A549 (cell line): ENCODE results near the gene B4GALT3. TPM values are rescaled to one million over a fixed set of nuclear protein-coding genes. Genes with fewer than 3 reads are reported as not detected.

ENCODE experiments used
- ATAC-seq, 2 experiments: fragments of 200-7000 bp in 1 of 2; fragments of >200 bp in 1 of 2; cut with Nextera tagmentation in 1 of 2; cut with Tn5 transposase in 1 of 2; 3 replicates each; pipeline versions ENCODE4 v1.8.0 to v1.9.1; 2018 to 2020; ENCODE audit warnings: mild to moderate bottlenecking in 1 of 2, moderate library complexity in 1 of 2
- CTCF ChIA-PET: fragments of 300-600 bp; sonication (Branson Sonifier 250); formaldehyde crosslinking; extraction: SDS; loops from one replicate; lab custom pipeline; 2021; ENCODE audit warnings: antibody characterized with exemption, inconsistent platforms; lab: Yijun Ruan, JAX
- POLR2A ChIA-PET: fragments of 350-600 bp; formaldehyde crosslinking; extraction: SDS; loops from one replicate; lab custom pipeline; 2021; ENCODE audit warnings: antibody characterized with exemption, inconsistent platforms; lab: Yijun Ruan, JAX
- DNase-seq, 2 experiments: peaks; one replicate each; pipeline versions ENCODE4 v3.0.0 to v3.0.0-alpha.2; 2011 to 2016; ENCODE audit warnings: low read depth in 1 of 2, low spot score in 1 of 2
- FAIRE-seq: peaks from 2 replicates; lab custom pipeline; 2011; peaks lifted over from hg19 to GRCh38; lab: Jason Lieb, UNC
- H3K27ac ChIP-seq, 2 experiments: fragments of >200 bp; sonication (Bioruptor Twin); formaldehyde crosslinking; 3 replicates each; pipeline ENCODE4 v1.5.1; 2016 to 2017
- H3K4me1 ChIP-seq: fragments of >200 bp; sonication (Bioruptor Twin); formaldehyde crosslinking; 3 replicates; pipeline ENCODE4 v1.6.1; 2016
- H3K4me2 ChIP-seq: fragments of >200 bp; sonication (Bioruptor Twin); formaldehyde crosslinking; 3 replicates; pipeline ENCODE4 v1.6.1; 2016
- H3K4me3 ChIP-seq: fragments of >200 bp; sonication (Bioruptor Twin); formaldehyde crosslinking; 3 replicates; pipeline ENCODE4 v1.5.1; 2016
- H3K9me3 ChIP-seq: fragments of >200 bp; sonication (Bioruptor Twin); formaldehyde crosslinking; 3 replicates; pipeline ENCODE4 v1.6.1; 2016
- ATOH8 ChIP-seq: fragments of 250-450 bp; sonication (Bioruptor Pico); IDR thresholded peaks from 2 replicates; pipeline ENCODE4 v1.5.0; 2020; ENCODE audit warnings: low read depth, mild to moderate bottlenecking, moderate library complexity
- FOXS1 ChIP-seq: fragments of 250-450 bp; sonication (Bioruptor Pico); IDR thresholded peaks from 2 replicates; pipeline ENCODE4 v1.5.0; 2020; ENCODE audit warnings: mild to moderate bottlenecking, moderate library complexity
- HMGXB4 ChIP-seq: fragments of 250-450 bp; sonication (Bioruptor Pico); IDR thresholded peaks from 2 replicates; pipeline ENCODE4 v1.5.0; 2021; ENCODE audit warnings: mild to moderate bottlenecking, moderate library complexity, borderline replicate concordance
- HOXA7 ChIP-seq: fragments of 250-450 bp; sonication (Bioruptor Pico); IDR thresholded peaks from 2 replicates; pipeline ENCODE4 v1.5.0; 2020; ENCODE audit warnings: mild to moderate bottlenecking, moderate library complexity
- JUNB ChIP-seq: fragments of >200 bp; sonication (Bioruptor Twin); formaldehyde crosslinking; IDR thresholded peaks from 2 replicates; pipeline ENCODE4 v1.6.1; 2016
- MAX ChIP-seq: IDR thresholded peaks from 2 replicates; pipeline ENCODE4 v1.6.1; 2012
- MYC ChIP-seq: IDR thresholded peaks from 2 replicates; pipeline ENCODE4 v1.6.1; 2012; ENCODE audit warnings: mild to moderate bottlenecking, inconsistent platforms, low read length, improper control_type of control experiment, borderline replicate concordance
- NPAS2 ChIP-seq: fragments of 250-450 bp; sonication (Bioruptor Pico); IDR thresholded peaks from 2 replicates; pipeline ENCODE4 v1.8.0; 2022; ENCODE audit warnings: mild to moderate bottlenecking, moderate library complexity, borderline replicate concordance
- NR3C1 ChIP-seq: fragments of >200 bp; sonication (Bioruptor Twin); formaldehyde crosslinking; IDR thresholded peaks from 3 replicates; pipeline ENCODE4 v1.6.1; 2017
- PBX3 ChIP-seq: IDR thresholded peaks from 2 replicates; pipeline ENCODE4 v1.6.1; 2012
- RFX5 ChIP-seq: fragments of 450-650 bp; IDR thresholded peaks from 2 replicates; pipeline ENCODE4 v1.7.1; 2014; ENCODE audit warnings: antibody characterized with exemption, mild to moderate bottlenecking, moderate library complexity
- TFCP2L1 ChIP-seq: fragments of 250-450 bp; sonication (Bioruptor Pico); IDR thresholded peaks from 2 replicates; pipeline ENCODE4 v1.5.0; 2021; ENCODE audit warnings: mild to moderate bottlenecking
- ZC3H11A ChIP-seq: fragments of 450-650 bp; IDR thresholded peaks from 2 replicates; pipeline ENCODE4 v1.6.1; 2014; ENCODE audit warnings: antibody characterized with exemption, mild to moderate bottlenecking
- whole genome bisulfite sequencing: methylation state at CpG from one replicate; pipeline ENCODE4 v1.1.6; 2017; ENCODE audit errors: missing lambda C conversion rate; 5-methylcytosine and 5-hydroxymethylcytosine counted together
- polyA plus RNA-seq, 4 experiments: library from polyadenylated mRNA; depleted of rRNA in 3 of 4; stranded (reverse); fragments of >200 nt; fragmentation: RNase III in 1 of 4; extraction: RNeasy Plus Mini Kit Qiagen cat#74134 plus additional on column Dnase treatment in 1 of 4; gene quantifications; 2 replicates in 3 of 4; 3 replicates in 1 of 4; pipeline ENCODE4 v1.2.3, GENCODE V29; 2011 to 2017

B4GALT3 gene
- polyA plus RNA-seq, 2 of the 4 experiments (the other 2 are of a cell fraction): 25.3 to 25.5 TPM

- no peak overlapping the region for H3K4me3 ChIP-seq
- no peaks in the 10 kb centered on the region for H3K9me3 ChIP-seq
- H3K4me2 ChIP-seq: no peak overlapping the region
- peaks cover 18% of the 10 kb centered on the region for H3K4me1 ChIP-seq
- ATAC-seq: no peak
- FAIRE-seq: no peak
- ChIA-PET POLR2A (no interaction called here), CTCF (interaction anchor here (0.7 to 0.9 kb wide), 2 partner anchors 16 to 20 kb away, joined by 3 read pairs; no protein-coding TSS in a partner anchor)
- WGBS: 84% methylated on average over 4 of the region's 5 CpGs
- TF ChIP-seq ATOH8 (CRISPR knock-in tag): no peak
- H3K27ac ChIP-seq: no peak overlapping the region
- DNase-seq: no peak
Observed at GRCh38 chr1:161161652-161162051, 15.7 kb downstream of the B4GALT3 start.

- 97% methylated on average over 18 of the region's 22 CpGs for WGBS
- Histone ChIP-seq H3K4me2 (peak overlapping the region; percentile 87), H3K4me3 (no peak overlapping the region), H3K9me3 (no peaks in the 10 kb centered on the region), H3K4me1 (peaks cover 18% of the 10 kb centered on the region), H3K27ac (no peak overlapping the region)
- TF ChIP-seq JUNB (no peak), FOXS1 (no peak), HMGXB4 (CRISPR knock-in tag) (no peak)
- ChIA-PET CTCF (interaction anchor here (0.9 kb wide), 1 partner anchor 9 kb away, joined by 3 read pairs; no protein-coding TSS in a partner anchor), POLR2A (no interaction called here)
- DNase-seq: no peak
- no peak for FAIRE-seq
- ATAC-seq: no peak
Observed at GRCh38 chr1:161160671-161161145, 16.6 kb downstream of the B4GALT3 start.

GRCh38 chr1:161159913-161160243, 17.4 kb downstream of the B4GALT3 start:
- ATAC-seq: no peak
- H3K27ac ChIP-seq: peak overlapping the region; percentile 98
- POLR2A ChIA-PET: no interaction called here

More at GRCh38 chr1:161159913-161160243, 17.4 kb downstream of the B4GALT3 start:
- CTCF ChIA-PET: interaction anchor here (1.2 to 2.8 kb wide), 2 partner anchors 11 to 44 kb away, joined by 5 to 7 read pairs; no protein-coding TSS in a partner anchor
- Histone ChIP-seq H3K4me2 (peak overlapping the region; percentile 87), H3K4me1 (peaks cover 11% of the 10 kb centered on the region), H3K4me3 (peak overlapping the region; percentile 97), H3K9me3 (no peaks in the 10 kb centered on the region)
- no peak for FAIRE-seq
- DNase-seq: no peak
- TF ChIP-seq MAX (no peak), PBX3 (no peak), ZC3H11A (no peak), HMGXB4 (CRISPR knock-in tag) (no peak), TFCP2L1 (CRISPR knock-in tag) (no peak), NR3C1 (no peak), NPAS2 (no peak), RFX5 (no peak), MYC (no peak), HOXA7 (CRISPR knock-in tag) (no peak), FOXS1 (no peak)
- 22% methylated on average over 11 of the region's 11 CpGs for WGBS
